ENCODE measurements around the gene ARSB. TPM values are rescaled to one million over a fixed set of nuclear protein-coding genes. Genes with fewer than 3 reads are reported as not detected.

ARSB gene
- total and polyA plus RNA-seq, 10 of the 15 experiments (the other 5 are each of a cell fraction or from before 2014, with no cell fraction given) = 1.2 to 8.2 (median 6.1) TPM

DNA sequence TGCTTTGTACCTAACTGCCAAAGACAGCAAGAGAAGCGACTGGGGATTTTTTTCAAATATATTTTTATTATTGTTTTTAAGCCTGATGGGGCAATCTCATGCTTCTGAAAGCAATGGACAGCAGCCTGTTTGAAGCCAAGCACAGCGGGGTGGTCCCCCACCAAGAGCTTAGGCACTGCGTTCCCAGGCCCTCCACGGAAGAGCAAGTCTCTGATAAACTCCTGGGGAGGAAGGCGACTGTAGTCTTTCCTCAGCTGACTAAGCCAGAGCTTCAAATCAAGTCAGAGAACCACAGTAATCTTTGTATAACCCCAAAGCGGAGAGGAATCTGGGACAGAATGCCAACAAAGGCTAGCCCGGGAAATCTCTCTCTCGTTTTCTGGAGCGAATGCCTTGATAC, 54.4 kb downstream of the ARSB start:
- CTCF ChIA-PET = interaction anchor here (1.9 to 2.0 kb wide), 2 partner anchors 31 to 35 kb away, joined by 6 to 7 read pairs; no protein-coding TSS in a partner anchor
- TF ChIP-seq NBN (IDR thresholded peaks at IDR 0.05) = no peak
- TF ChIP-seq STAT3 (IDR thresholded peaks at IDR 0.05; ENCODE audit: low read depth, low read length) = no peak
- TF ChIP-seq ZSCAN29 (IDR thresholded peaks at IDR 0.05) = no peak
- TF ChIP-seq MYC (IDR thresholded peaks at IDR 0.05; ENCODE audit: insufficient read depth, insufficient read length, insufficient replicate concordance, low read length, severe bottlenecking) = no peak
- TF ChIP-seq PAX8 (IDR thresholded peaks at IDR 0.05) = no peak
- TF ChIP-seq, protein P1, sequence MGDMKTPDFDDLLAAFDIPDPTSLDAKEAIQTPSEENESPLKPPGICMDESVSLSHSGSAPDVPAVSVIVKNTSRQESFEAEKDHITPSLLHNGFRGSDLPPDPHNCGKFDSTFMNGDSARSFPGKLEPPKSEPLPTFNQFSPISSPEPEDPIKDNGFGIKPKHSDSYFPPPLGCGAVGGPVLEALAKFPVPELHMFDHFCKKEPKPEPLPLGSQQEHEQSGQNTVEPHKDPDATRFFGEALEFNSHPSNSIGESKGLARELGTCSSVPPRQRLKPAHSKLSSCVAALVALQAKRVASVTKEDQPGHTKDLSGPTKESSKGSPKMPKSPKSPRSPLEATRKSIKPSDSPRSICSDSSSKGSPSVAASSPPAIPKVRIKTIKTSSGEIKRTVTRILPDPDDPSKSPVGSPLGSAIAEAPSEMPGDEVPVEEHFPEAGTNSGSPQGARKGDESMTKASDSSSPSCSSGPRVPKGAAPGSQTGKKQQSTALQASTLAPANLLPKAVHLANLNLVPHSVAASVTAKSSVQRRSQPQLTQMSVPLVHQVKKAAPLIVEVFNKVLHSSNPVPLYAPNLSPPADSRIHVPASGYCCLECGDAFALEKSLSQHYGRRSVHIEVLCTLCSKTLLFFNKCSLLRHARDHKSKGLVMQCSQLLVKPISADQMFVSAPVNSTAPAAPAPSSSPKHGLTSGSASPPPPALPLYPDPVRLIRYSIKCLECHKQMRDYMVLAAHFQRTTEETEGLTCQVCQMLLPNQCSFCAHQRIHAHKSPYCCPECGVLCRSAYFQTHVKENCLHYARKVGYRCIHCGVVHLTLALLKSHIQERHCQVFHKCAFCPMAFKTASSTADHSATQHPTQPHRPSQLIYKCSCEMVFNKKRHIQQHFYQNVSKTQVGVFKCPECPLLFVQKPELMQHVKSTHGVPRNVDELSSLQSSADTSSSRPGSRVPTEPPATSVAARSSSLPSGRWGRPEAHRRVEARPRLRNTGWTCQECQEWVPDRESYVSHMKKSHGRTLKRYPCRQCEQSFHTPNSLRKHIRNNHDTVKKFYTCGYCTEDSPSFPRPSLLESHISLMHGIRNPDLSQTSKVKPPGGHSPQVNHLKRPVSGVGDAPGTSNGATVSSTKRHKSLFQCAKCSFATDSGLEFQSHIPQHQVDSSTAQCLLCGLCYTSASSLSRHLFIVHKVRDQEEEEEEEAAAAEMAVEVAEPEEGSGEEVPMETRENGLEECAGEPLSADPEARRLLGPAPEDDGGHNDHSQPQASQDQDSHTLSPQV (IDR thresholded peaks at IDR 0.05) = no peak
- TF ChIP-seq CHD2 (IDR thresholded peaks at IDR 0.05; ENCODE audit: borderline replicate concordance, low read depth, low read length) = no peak
- no peak for TF ChIP-seq HCFC1 (IDR thresholded peaks at IDR 0.05; ENCODE audit: low read length)
- no peak for TF ChIP-seq PBX3 (IDR thresholded peaks at IDR 0.05; ENCODE audit: insufficient replicate concordance, low read depth, low read length)
- TF ChIP-seq IRF3 (IDR thresholded peaks at IDR 0.05) = no peak
- TF ChIP-seq, protein P2, sequence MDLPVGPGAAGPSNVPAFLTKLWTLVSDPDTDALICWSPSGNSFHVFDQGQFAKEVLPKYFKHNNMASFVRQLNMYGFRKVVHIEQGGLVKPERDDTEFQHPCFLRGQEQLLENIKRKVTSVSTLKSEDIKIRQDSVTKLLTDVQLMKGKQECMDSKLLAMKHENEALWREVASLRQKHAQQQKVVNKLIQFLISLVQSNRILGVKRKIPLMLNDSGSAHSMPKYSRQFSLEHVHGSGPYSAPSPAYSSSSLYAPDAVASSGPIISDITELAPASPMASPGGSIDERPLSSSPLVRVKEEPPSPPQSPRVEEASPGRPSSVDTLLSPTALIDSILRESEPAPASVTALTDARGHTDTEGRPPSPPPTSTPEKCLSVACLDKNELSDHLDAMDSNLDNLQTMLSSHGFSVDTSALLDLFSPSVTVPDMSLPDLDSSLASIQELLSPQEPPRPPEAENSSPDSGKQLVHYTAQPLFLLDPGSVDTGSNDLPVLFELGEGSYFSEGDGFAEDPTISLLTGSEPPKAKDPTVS (IDR thresholded peaks at IDR 0.05; ENCODE audit: low read depth, low read length) = no peak
- TF ChIP-seq ZBTB33 (IDR thresholded peaks at IDR 0.05) = no peak
- no peak for TF ChIP-seq RBBP5 (conservative IDR thresholded peaks at IDR 0.05)

More for the DNA sequence above, 54.4 kb downstream of the ARSB start:
- Histone ChIP-seq H3K4me2 (ENCODE audit: control insufficient read depth, insufficient read depth) (no peak overlapping the region), H3K4me1 (ENCODE audit: control insufficient read depth, insufficient read depth, low read length) (no peaks in the 10 kb centered on the region), H3K79me2 (ENCODE audit: control insufficient read depth, insufficient read depth, low read length) (no peaks in the 10 kb centered on the region), H4K20me1 (ENCODE audit: control insufficient read depth, insufficient read depth) (no peaks in the 10 kb centered on the region), H3K36me3 (ENCODE audit: control insufficient read depth in 2 of 2, insufficient read depth in 2 of 2, low read length in 1 of 2) (no peaks in the 10 kb centered on the region), H3K4me3 (no peak overlapping the region), H2AFZ (ENCODE audit: control insufficient read depth, low read depth, low read length) (no peak overlapping the region), H3K27me3 (replicated peaks in 1 of 2; ENCODE audit: control insufficient read depth in 2 of 2, insufficient read depth in 2 of 2, low read length in 1 of 2) (no peaks in the 10 kb centered on the region), H3K9ac (ENCODE audit: control insufficient read depth, insufficient read depth, low read length) (no peak overlapping the region), H3K27ac (ENCODE audit: control insufficient read depth, insufficient read depth) (no peak overlapping the region), H3K9me3 (replicated peaks; ENCODE audit: control insufficient read depth, insufficient read depth, low read length) (no peaks in the 10 kb centered on the region)
- BruUV-seq (replicated peaks) = no TSS peak
- in situ Hi-C loops (cut with MboI) = no loop called here
- ATAC-seq = no peak
- ChIA-PET SMC1A (ENCODE audit: uncharacterized antibody, unreplicated experiment) (interaction anchor here (1.2 to 1.5 kb wide), 2 partner anchors 21 to 35 kb away, joined by 4 read pairs; no protein-coding TSS in a partner anchor), POLR2A (interaction anchor here (1.2 kb wide), 1 partner anchor 14 kb away, joined by 4 read pairs; no protein-coding TSS in a partner anchor), RAD21 (ENCODE audit: unreplicated experiment) (no interaction called here)
- WGBS (ENCODE audit: insufficient coverage, insufficient replicate concordance, low lambda C conversion rate, missing lambda C conversion rate) = 99% methylated on average over 9 of the region's 9 CpGs
- no peak for DNase-seq (ENCODE audit: low read depth, low spot score)
- intact Hi-C loops (cut with micrococcal nuclease; ENCODE audit: unreplicated experiment) = no loop called here
- no peak for FAIRE-seq

Measured in GM12878 (cell line).